ENCODE results near the gene SRGAP3. TPM values are rescaled to one million over a fixed set of nuclear protein-coding genes. Genes with fewer than 3 reads are reported as not detected.

SRGAP3 gene
- total and polyA plus RNA-seq, 10 of the 15 experiments (the other 5 are each of a cell fraction or from before 2014, with no cell fraction given) = 0.32 to 1.7 (median 0.99) TPM

- RAD21 ChIA-PET (ENCODE audit: unreplicated experiment) = no interaction called here
- in situ Hi-C loops (cut with MboI) (no loop called here), intact Hi-C loops (cut with micrococcal nuclease; ENCODE audit: unreplicated experiment) (no loop called here)
- POLR2A ChIA-PET = no interaction called here
- ATAC-seq = no peak
- CTCF ChIA-PET = no interaction called here
- no peak overlapping the region for H3K4me3 ChIP-seq
- no peak for DNase-seq (ENCODE audit: low read depth, low spot score)
- SMC1A ChIA-PET (ENCODE audit: uncharacterized antibody, unreplicated experiment) = no interaction called here
- no peaks in the 10 kb centered on the region for H3K4me1 ChIP-seq (ENCODE audit: control insufficient read depth, insufficient read depth, low read length)
- H3K4me2 ChIP-seq (ENCODE audit: control insufficient read depth, insufficient read depth) = no peak overlapping the region
- H3K36me3 ChIP-seq (ENCODE audit: control insufficient read depth in 2 of 2, insufficient read depth in 2 of 2, low read length in 1 of 2) = no peaks in the 10 kb centered on the region
- no peaks in the 10 kb centered on the region for H3K79me2 ChIP-seq (ENCODE audit: control insufficient read depth, insufficient read depth, low read length)
- H2AFZ ChIP-seq (ENCODE audit: control insufficient read depth, low read depth, low read length) = no peak overlapping the region
- no peak overlapping the region for H3K27ac ChIP-seq (ENCODE audit: control insufficient read depth, insufficient read depth)
- H3K9me3 ChIP-seq (replicated peaks; ENCODE audit: control insufficient read depth, insufficient read depth, low read length) = no peaks in the 10 kb centered on the region; the same call in 2 of the 3 replicates
- WGBS (ENCODE audit: insufficient coverage, insufficient replicate concordance, low lambda C conversion rate, missing lambda C conversion rate) = 89% methylated on average over 6 of the region's 6 CpGs
- BruUV-seq (replicated peaks) = no TSS peak
- FAIRE-seq = no peak
- H3K9ac ChIP-seq (ENCODE audit: control insufficient read depth, insufficient read depth, low read length) = no peak overlapping the region
- H3K27me3 ChIP-seq (replicated peaks in 1 of 2; ENCODE audit: control insufficient read depth in 2 of 2, insufficient read depth in 2 of 2, low read length in 1 of 2) = peaks cover 0 to 7% of the 10 kb centered on the region in 2 experiments; a peak in 2 of 4 replicates
- TF ChIP-seq BMI1 (IDR thresholded peaks at IDR 0.05; ENCODE audit: borderline replicate concordance) (no peak), ASH2L (IDR thresholded peaks at IDR 0.05; ENCODE audit: borderline replicate concordance, low read depth) (no peak), RAD21 (IDR thresholded peaks at IDR 0.05; ENCODE audit: insufficient read depth, low read depth, low read length) (no peak), KLF5 (IDR thresholded peaks at IDR 0.05; ENCODE audit: partially characterized antibody) (no peak), RUNX3 (IDR thresholded peaks at IDR 0.05; ENCODE audit: low read length) (no peak), POU2F2 (IDR thresholded peaks at IDR 0.05; ENCODE audit: borderline replicate concordance, low read depth, low read length) (no peak), CHD2 (IDR thresholded peaks at IDR 0.05; ENCODE audit: borderline replicate concordance, low read depth, low read length) (no peak), SIN3A (IDR thresholded peaks at IDR 0.05; ENCODE audit: low read depth, low read length) (no peak), GATAD2B (conservative IDR thresholded peaks at IDR 0.05; ENCODE audit: low read depth) (no peak), ZNF24 (IDR thresholded peaks at IDR 0.05) (no peak)
- TF ChIP-seq, protein P1, sequence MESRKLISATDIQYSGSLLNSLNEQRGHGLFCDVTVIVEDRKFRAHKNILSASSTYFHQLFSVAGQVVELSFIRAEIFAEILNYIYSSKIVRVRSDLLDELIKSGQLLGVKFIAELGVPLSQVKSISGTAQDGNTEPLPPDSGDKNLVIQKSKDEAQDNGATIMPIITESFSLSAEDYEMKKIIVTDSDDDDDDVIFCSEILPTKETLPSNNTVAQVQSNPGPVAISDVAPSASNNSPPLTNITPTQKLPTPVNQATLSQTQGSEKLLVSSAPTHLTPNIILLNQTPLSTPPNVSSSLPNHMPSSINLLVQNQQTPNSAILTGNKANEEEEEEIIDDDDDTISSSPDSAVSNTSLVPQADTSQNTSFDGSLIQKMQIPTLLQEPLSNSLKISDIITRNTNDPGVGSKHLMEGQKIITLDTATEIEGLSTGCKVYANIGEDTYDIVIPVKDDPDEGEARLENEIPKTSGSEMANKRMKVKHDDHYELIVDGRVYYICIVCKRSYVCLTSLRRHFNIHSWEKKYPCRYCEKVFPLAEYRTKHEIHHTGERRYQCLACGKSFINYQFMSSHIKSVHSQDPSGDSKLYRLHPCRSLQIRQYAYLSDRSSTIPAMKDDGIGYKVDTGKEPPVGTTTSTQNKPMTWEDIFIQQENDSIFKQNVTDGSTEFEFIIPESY (IDR thresholded peaks at IDR 0.05) = no peak
- H4K20me1 ChIP-seq (ENCODE audit: control insufficient read depth, insufficient read depth) = no peaks in the 10 kb centered on the region
These were observed 113.9 kb downstream of the SRGAP3 start for GRCh38 chr3:9135526-9135925.
